ENCODE data around the gene CRYGN.
A peak's percentile ranks its signal among the peaks of the same experiment; 100 is the strongest.

CRYGN gene

GRCh38 chr7:151405056-151405455 lies 34.9 kb downstream of the CRYGN start:
- no peak for DNase-seq

DNA sequence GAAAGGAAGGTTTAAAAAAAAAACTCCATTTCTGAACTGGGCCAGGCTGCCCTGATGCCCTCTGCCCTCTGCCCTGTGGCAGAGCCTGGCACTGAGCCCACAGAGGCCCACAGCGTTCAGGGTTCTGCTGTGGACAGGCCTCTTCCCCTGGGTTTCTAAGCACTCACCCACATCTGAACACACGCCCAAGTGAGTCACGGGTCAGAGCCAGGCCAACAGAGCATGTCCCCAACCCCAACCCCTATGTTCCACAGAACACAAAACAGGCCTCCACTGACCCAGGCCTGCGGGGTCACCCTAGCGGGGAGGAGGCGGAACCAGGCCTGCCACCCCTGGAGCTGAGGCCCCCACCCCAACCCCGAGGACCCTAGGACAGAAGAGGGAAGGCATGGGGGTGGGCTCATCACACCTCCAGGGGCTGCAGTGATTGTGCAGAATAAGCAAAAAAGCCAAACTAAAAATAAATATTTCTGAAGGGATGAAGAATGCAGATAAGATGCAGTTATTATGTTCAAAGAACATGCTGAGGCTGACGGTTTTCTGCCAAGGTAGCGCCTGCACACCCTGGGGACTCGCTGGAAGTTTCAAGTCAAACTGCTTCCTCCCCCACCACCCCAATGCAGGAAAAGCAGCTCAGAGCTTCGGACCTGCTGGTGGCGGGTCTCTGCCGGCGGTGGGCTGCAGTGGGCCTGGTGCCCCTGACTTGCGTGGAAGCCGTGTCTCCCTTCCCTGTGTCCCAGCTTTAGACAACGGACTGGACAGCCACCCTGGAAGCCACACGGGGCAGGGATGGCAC lies 35.5 kb downstream of the CRYGN start:
- peak; percentile 84 for DNase-seq

DNA sequence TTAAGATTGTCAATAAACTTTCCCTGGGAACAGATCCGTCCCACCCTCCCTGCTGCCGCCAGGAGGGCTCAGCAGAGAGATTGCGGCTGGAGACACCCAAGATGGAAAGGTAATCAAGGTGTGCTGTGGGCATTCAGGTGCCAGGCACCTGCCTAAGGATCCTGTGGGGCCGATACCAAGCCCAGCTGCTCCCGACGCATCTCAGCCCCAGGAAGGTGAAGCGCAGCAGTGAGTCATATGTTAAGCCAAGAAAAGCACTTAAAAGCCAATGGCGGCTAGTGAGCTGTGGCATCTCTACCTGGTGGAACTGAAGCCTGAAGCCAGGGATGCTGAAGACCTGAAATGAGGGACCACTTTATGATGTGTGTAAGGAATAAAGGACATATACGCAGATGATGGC lies 36.2 kb downstream of the CRYGN start:
- no peak for DNase-seq

GRCh38 chr7:151402029-151402835 lies 37.7 kb downstream of the CRYGN start:
- no peak for DNase-seq

DNA sequence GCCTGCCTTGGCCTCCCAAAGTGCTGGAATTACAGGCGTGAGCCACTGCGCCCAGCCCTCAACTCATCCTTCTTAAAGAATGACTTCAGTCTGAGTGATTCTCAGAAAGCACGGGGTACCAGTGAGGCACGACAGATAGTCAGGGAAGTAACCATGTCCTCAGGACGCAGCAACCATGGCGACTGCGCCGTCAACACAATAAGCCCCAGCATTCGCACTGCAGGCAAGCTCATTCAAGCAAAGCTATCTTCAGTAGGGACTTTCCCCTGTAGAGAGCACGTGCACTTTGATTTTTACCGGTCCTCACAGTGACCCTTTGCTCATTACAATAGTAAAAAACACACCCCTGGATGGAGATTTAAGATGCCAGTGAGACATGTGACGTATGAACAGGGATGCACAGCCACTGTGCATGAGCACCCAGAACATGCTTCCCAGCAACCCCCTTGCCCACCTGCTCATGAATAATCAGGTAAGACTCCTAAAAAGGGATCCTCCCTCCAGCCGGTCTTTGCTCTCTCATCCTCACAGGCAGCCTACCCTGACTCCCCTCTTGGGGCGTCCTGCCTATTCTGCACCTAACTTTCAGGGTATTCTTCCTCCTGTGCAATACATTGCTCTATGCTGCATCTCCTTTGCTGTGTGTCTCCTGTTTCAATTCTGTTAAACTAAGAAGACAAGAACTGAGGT lies 39.2 kb downstream of the CRYGN start:
- DNase-seq: no peak

GRCh38 chr7:151399906-151400305 lies 40.0 kb downstream of the CRYGN start:
- DNase-seq: no peak

DNA sequence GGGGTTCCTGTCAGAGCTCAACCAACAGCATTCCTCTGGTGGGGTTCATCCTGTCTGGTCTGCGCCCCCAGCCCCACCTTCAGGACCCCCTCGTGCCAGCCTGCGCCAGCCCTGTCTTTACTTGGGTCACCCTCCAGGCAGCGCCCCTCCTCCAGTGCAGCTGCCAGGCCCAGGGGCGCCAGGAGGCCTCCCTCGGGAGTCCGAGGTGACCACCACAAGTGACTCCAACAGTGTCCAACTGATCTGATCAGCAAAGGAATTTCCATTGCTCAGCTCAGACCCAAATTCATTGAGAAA lies 40.7 kb downstream of the CRYGN start:
- DNase-seq: no peak

- no peak for DNase-seq
These were observed 41.3 kb downstream of the CRYGN start for GRCh38 chr7:151398446-151399304.

GRCh38 chr7:151397026-151397425 lies 42.9 kb downstream of the CRYGN start:
- DNase-seq: no peak

- DNase-seq: no peak
These were observed 43.5 kb downstream of the CRYGN start for GRCh38 chr7:151396328-151396970.

DNA sequence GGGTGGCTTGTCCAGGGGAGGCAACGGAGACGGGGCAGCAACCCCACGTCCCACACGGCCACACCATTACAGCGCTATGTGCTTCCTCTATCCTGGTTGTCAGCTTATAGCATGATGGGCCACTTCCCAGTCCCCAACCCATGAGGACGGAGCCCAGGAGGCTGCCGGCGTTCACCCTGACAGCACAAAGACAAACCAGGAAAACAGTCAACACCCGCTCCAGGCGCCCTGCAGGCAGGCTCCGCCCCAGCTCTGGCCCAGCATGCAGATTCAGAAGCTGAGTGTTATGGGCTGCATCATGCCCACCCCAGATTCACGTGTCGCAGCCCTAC lies 44.9 kb downstream of the CRYGN start:
- DNase-seq: no peak

GRCh38 chr7:151394076-151395035 lies 45.6 kb downstream of the CRYGN start:
- no peak for DNase-seq

DNA sequence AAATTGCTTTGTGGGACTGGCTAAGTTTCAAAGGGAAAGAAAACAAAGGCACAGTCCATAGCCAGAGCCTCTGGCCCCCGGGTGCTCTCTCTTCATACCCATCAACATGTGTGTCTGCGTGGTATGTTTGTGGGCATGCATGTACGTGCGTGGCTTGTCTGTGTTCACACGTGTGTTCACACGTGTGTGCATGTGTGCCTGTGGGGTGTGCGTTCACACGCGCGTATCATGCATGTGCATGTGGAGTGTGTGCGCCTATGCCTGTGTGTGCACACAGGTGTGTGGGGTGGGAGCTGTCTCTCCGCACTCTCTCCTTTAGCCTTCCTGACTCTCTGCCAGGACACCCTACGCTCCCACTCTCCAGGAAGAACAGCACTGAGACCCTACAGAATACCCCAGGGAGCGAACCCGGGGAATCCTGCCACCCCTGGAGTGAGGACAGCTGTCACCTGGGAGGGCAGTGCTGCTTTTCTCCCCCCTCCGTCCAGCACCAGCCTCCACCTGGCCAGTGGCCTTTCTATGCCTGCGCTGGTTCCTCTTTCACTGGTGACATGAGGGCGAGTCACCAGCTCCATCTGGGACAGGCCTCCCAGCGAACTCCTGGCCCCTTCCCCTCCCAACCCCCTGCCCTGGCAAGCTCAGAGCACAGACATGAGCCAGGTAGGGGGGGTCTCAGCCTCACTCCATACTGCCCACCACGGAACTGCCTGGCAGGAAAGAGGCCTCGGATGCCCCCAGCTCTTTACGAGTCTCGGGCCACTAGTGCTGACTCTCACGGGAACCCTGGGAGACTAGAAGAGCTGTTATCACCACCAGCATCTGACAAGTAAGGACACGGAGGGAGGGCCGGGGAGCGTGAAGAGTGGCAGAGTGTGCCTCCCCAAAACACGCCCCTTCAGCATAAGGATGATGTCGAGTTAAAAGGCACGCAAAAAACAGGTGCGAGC lies 46.6 kb downstream of the CRYGN start:
- no peak for DNase-seq

- no peak for DNase-seq
These were observed 47.5 kb downstream of the CRYGN start for GRCh38 chr7:151392426-151392825.

DNA sequence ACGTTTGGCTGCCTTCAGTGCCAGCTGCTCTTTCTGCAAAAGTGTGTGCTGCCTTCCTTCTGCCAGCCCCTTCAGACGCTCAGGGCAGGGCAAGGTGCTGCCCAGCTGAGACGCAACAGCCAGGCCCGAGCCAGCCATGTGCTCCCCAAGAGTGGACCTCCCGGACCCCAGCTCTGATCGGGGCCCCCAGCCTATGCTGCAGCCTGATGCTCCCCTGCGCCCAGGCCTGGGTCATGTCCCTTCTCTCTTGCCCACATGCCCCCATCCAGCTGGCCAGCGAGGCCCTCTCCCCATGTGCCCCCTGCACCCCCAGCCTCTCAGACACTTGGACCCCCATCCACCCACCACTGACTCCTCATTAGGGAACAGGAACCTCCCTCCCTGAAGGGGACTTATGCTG lies 47.9 kb downstream of the CRYGN start:
- DNase-seq: no peak

- DNase-seq: no peak
These were observed 48.6 kb downstream of the CRYGN start for GRCh38 chr7:151391358-151391730.

- DNase-seq: no peak
These were observed 49.2 kb downstream of the CRYGN start for GRCh38 chr7:151390598-151391357.

DNA sequence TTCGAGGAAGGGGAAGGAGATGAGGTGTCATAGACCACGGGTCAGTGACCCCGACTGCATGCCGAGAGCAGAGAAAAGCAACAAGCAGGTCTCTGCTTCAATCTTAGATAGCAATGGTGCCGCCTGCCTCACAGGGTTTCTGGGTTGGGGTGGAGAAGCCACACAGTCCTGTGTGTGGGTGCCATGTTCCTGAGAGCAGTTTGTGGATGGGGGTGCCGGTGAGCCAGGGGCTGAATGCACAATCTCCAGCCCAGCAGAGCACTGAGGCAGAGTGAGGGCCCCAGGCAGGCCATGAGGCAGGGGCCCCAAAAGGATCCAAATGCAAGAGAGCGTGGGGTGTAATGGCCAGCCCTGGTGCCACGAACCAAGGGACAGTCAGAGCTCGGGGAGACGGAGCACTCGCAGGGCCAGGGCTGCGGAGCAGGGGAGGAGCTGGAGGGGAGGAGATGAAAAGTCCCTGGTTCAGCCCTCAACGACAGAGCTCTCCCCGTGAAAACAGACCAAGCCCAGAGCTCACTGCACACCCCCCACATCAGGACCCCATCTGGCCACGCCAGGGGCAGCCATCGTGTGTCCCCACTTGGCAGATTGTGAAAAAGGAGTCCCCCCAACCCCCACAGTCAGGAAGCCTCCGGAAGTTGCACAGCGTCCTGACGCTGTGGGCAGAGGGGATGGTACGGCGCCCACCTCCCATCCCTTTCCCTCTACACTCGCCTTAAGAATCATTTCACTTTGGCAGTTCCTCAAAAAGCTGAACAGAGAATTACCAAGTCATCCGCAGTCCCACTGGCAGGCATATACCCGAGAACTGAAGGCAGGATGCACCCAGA lies 50.0 kb downstream of the CRYGN start:
- DNase-seq: peak; percentile 39
